Measurements from ENCODE around the gene MIPEP. TPM values are rescaled to one million over a fixed set of nuclear protein-coding genes. Genes with fewer than 3 reads are reported as not detected.

The MIPEP gene
- total RNA-seq, 2 donors from 2014 or later, result 60.4 to 107 TPM

- TF ChIP-seq, protein P1, sequence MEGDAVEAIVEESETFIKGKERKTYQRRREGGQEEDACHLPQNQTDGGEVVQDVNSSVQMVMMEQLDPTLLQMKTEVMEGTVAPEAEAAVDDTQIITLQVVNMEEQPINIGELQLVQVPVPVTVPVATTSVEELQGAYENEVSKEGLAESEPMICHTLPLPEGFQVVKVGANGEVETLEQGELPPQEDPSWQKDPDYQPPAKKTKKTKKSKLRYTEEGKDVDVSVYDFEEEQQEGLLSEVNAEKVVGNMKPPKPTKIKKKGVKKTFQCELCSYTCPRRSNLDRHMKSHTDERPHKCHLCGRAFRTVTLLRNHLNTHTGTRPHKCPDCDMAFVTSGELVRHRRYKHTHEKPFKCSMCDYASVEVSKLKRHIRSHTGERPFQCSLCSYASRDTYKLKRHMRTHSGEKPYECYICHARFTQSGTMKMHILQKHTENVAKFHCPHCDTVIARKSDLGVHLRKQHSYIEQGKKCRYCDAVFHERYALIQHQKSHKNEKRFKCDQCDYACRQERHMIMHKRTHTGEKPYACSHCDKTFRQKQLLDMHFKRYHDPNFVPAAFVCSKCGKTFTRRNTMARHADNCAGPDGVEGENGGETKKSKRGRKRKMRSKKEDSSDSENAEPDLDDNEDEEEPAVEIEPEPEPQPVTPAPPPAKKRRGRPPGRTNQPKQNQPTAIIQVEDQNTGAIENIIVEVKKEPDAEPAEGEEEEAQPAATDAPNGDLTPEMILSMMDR (IDR thresholded peaks at IDR 0.05), result no peak
- DNase-seq (ENCODE audit: low spot score), result no peak
- H3K4me1 ChIP-seq, result peaks cover 0 to 4% of the 10 kb centered on the region in 2 donors
- H3K27me3 ChIP-seq, result no peaks in the 10 kb centered on the region
- no peaks in the 10 kb centered on the region for H3K36me3 ChIP-seq
- no peaks in the 10 kb centered on the region for H3K9me3 ChIP-seq
- H3K4me3 ChIP-seq, result no peak overlapping the region
- H3K27ac ChIP-seq, result no peak overlapping the region
Measured at GRCh38 chr13:23690668-23691067, 198.5 kb downstream of the MIPEP start.

- TF ChIP-seq, protein P1 (IDR thresholded peaks at IDR 0.05), result no peak
- Histone ChIP-seq H3K4me1 (no peaks in the 10 kb centered on the region), H3K27ac (no peak overlapping the region), H3K27me3 (no peaks in the 10 kb centered on the region), H3K36me3 (no peaks in the 10 kb centered on the region), H3K4me3 (no peak overlapping the region), H3K9me3 (peaks cover 0 to 7% of the 10 kb centered on the region in 2 donors)
- DNase-seq (ENCODE audit: low spot score), result no peak
Measured at GRCh38 chr13:23688336-23688735, 200.9 kb downstream of the MIPEP start.

DNA sequence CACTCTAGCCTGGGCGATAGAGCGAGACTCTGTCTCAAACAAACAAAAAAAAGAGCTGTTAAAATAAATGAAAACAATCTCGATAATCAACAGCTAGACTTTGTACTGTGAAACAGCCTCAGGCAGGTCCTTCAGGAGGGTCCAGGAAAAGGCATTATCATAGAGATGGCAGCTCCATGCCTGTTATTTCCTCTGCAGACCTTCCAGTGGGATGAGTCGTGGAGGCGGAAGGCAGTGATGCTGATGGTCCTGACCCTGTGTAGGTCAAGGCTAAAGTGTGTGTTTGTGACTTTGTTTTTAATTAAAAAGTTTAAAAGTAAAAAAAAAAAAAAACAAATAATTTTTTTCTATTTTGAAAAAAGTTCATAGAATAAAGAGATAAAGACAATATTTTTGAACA is 201.6 kb downstream of the MIPEP start:
- no peaks in the 10 kb centered on the region for H3K27me3 ChIP-seq
- TF ChIP-seq, protein P1 (IDR thresholded peaks at IDR 0.05), result no peak
- H3K4me1 ChIP-seq, result no peaks in the 10 kb centered on the region
- H3K36me3 ChIP-seq, result no peaks in the 10 kb centered on the region
- H3K9me3 ChIP-seq, result peaks cover 0 to 7% of the 10 kb centered on the region in 2 donors
- no peak for DNase-seq (ENCODE audit: low spot score)
- H3K27ac ChIP-seq, result no peak overlapping the region
- no peak overlapping the region for H3K4me3 ChIP-seq

DNA sequence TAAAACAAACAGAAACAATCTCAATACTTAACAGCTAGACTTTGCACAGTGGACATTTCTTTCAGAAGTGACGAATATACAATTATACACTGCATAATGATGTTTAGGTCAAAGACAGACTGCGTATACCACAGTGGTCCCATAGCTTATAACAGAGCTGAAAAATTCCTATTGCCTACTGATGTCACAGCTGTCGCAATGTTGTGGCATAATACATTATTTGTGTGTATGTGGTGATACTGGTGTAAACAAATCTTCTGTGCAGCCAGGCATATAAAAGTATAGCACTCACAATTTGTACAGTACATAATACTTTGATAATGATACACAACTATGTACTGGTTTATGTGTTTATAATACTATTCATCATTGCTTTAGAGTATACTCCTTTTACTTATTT is 202.3 kb downstream of the MIPEP start:
- Histone ChIP-seq H3K27ac (no peak overlapping the region), H3K4me1 (no peaks in the 10 kb centered on the region), H3K27me3 (no peaks in the 10 kb centered on the region), H3K9me3 (peaks cover 0 to 7% of the 10 kb centered on the region in 2 donors), H3K36me3 (no peaks in the 10 kb centered on the region), H3K4me3 (no peak overlapping the region)
- TF ChIP-seq, protein P1 (IDR thresholded peaks at IDR 0.05), result no peak
- no peak for DNase-seq (ENCODE audit: low spot score)

- no peak for DNase-seq (ENCODE audit: low spot score)
- no peaks in the 10 kb centered on the region for H3K27me3 ChIP-seq
- H3K4me1 ChIP-seq, result no peaks in the 10 kb centered on the region
- no peaks in the 10 kb centered on the region for H3K36me3 ChIP-seq
- H3K9me3 ChIP-seq, result peaks cover 0 to 7% of the 10 kb centered on the region in 2 donors
- H3K27ac ChIP-seq, result no peak overlapping the region
- no peak overlapping the region for H3K4me3 ChIP-seq
- TF ChIP-seq, protein P1 (IDR thresholded peaks at IDR 0.05), result no peak
Measured at GRCh38 chr13:23685416-23685815, 203.8 kb downstream of the MIPEP start.

GRCh38 chr13:23684647-23685046 is 204.6 kb downstream of the MIPEP start:
- TF ChIP-seq, protein P1 (IDR thresholded peaks at IDR 0.05), result no peak
- no peaks in the 10 kb centered on the region for H3K27me3 ChIP-seq
- DNase-seq (ENCODE audit: low spot score), result no peak
- no peak overlapping the region for H3K27ac ChIP-seq
- H3K9me3 ChIP-seq, result peaks cover 0 to 7% of the 10 kb centered on the region in 2 donors
- H3K36me3 ChIP-seq, result no peaks in the 10 kb centered on the region
- H3K4me1 ChIP-seq, result no peaks in the 10 kb centered on the region
- no peak overlapping the region for H3K4me3 ChIP-seq
